ENCODE results near the gene ECEL1. TPM values are rescaled to one million over a fixed set of nuclear protein-coding genes. Genes with fewer than 3 reads are reported as not detected.

Gene ECEL1
- total RNA-seq, 4 donors from 2014 or later, result 0.10 to 0.39 TPM; not detected in 2

GRCh38 chr2:232439758-232440135, 47.9 kb downstream of the ECEL1 start:
- no peak for TF ChIP-seq CTCF (IDR thresholded peaks at IDR 0.05)
- TF ChIP-seq POLR2A (IDR thresholded peaks at IDR 0.05), result no peak
- H3K4me3 ChIP-seq (ENCODE audit: low read depth, poor library complexity, severe bottlenecking), result no peak overlapping the region
- intact Hi-C loops (cut with DNase I; ENCODE audit: low total_unique reads), result loop anchor here (5.0 kb wide), 1 partner anchor 532 kb away; no protein-coding TSS in a partner anchor
- no peak for DNase-seq (ENCODE audit: low spot score in 2 of 2)
- WGBS, 2 donors, result 20 to 44% methylated on average over 1 to 2 of the region's 5 CpGs

GRCh38 chr2:232438951-232439757, 48.5 kb downstream of the ECEL1 start:
- WGBS, 2 donors, result 65 to 81% methylated on average over 18 to 21 of the region's 22 CpGs
- DNase-seq (ENCODE audit: low spot score in 2 of 2), result no peak
- H3K4me3 ChIP-seq (ENCODE audit: low read depth, poor library complexity, severe bottlenecking), result no peak overlapping the region
- TF ChIP-seq CTCF (IDR thresholded peaks at IDR 0.05), result no peak
- TF ChIP-seq POLR2A (IDR thresholded peaks at IDR 0.05), result no peak
- intact Hi-C loops (cut with DNase I; ENCODE audit: low total_unique reads), result no loop called here

- no peak for DNase-seq (ENCODE audit: low spot score in 2 of 2)
- intact Hi-C loops (cut with DNase I; ENCODE audit: low total_unique reads), result no loop called here
- no peak for TF ChIP-seq POLR2A (IDR thresholded peaks at IDR 0.05)
- no peak for TF ChIP-seq CTCF (IDR thresholded peaks at IDR 0.05)
- no peak overlapping the region for H3K4me3 ChIP-seq (ENCODE audit: low read depth, poor library complexity, severe bottlenecking)
- 80 to 84% methylated on average over 12 of the region's 12 CpGs for WGBS, 2 donors
Measured at GRCh38 chr2:232438091-232438490, 49.5 kb downstream of the ECEL1 start.

- no peak overlapping the region for H3K4me3 ChIP-seq (ENCODE audit: low read depth, poor library complexity, severe bottlenecking)
- DNase-seq (ENCODE audit: low spot score in 2 of 2), result peak in 1 of 2 donors; percentile 78
- TF ChIP-seq POLR2A (IDR thresholded peaks at IDR 0.05) (no peak), CTCF (IDR thresholded peaks at IDR 0.05) (no peak)
- intact Hi-C loops (cut with DNase I; ENCODE audit: low total_unique reads), result no loop called here
- WGBS, 2 donors, result 82 to 89% methylated on average over 12 of the region's 12 CpGs
Measured at GRCh38 chr2:232437195-232437571, 50.5 kb downstream of the ECEL1 start.

- TF ChIP-seq CTCF (IDR thresholded peaks at IDR 0.05) (no peak), POLR2A (IDR thresholded peaks at IDR 0.05) (no peak)
- H3K4me3 ChIP-seq (ENCODE audit: low read depth, poor library complexity, severe bottlenecking), result no peak overlapping the region
- intact Hi-C loops (cut with DNase I; ENCODE audit: low total_unique reads), result no loop called here
Measured at GRCh38 chr2:232436381-232437194, 51.0 kb downstream of the ECEL1 start.

More at GRCh38 chr2:232436381-232437194, 51.0 kb downstream of the ECEL1 start:
- no peak for DNase-seq (ENCODE audit: low spot score in 2 of 2)
- 83% methylated on average over 15 of the region's 15 CpGs for WGBS, 2 donors
